ENCODE results near the gene CPED1. TPM values are rescaled to one million over a fixed set of nuclear protein-coding genes. Genes with fewer than 3 reads are reported as not detected.

Gene CPED1
- total and polyA plus RNA-seq, 3 experiments from 2014 or later = 0.09 to 0.27 TPM; not detected in 1

- H3K4me3 Mint-ChIP-seq = no peak overlapping the region
- H3K4me1 ChIP-seq (ENCODE audit: insufficient read depth, low read length) = no peaks in the 10 kb centered on the region
- POLR2A ChIA-PET = no interaction called here
- no peaks in the 10 kb centered on the region for H3K9me3 ChIP-seq (ENCODE audit: low read length)
- H3K27me3 ChIP-seq (ENCODE audit: insufficient read depth, low read length, poor library complexity, severe bottlenecking) = no peaks in the 10 kb centered on the region
- H3K27ac Mint-ChIP-seq = no peak overlapping the region
- peaks cover 0 to 2% (median 0%) of the 10 kb centered on the region in 5 donors for H3K9me3 Mint-ChIP-seq
- H3K27ac ChIP-seq (ENCODE audit: low read depth, low read length) = no peak overlapping the region
- CTCF ChIA-PET = no interaction called here
- H3K4me1 Mint-ChIP-seq = no peaks in the 10 kb centered on the region
- no peaks in the 10 kb centered on the region for H3K36me3 ChIP-seq (ENCODE audit: insufficient read depth, low read length)
- H3K36me3 Mint-ChIP-seq = no peaks in the 10 kb centered on the region
- DNase-seq = no peak
- no peak overlapping the region for H3K4me3 ChIP-seq (ENCODE audit: low read length)
- peaks cover 10 to 30% of the 10 kb centered on the region in 2 donors for H3K27me3 Mint-ChIP-seq
Observed at GRCh38 chr7:121271098-121271497, 282.6 kb downstream of the CPED1 start.

DNA sequence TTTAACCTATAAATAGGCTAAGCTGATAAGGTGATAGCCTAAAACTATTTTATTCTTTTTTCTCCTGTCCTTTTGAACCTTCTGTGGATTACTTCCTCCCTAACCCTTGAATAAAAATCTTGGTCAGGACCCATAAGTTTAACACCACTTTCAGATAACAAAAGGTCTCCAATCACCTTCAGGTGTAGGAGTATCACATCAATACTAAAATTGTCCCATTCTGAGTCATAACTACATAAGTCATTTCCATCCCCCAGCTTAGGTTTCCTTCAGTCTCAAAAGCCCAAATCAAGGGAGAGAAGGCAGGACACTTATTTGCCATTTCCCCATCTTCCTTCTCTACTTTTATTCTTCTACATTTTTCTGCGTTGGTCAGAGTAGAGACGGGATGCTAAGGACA lies 283.4 kb downstream of the CPED1 start:
- H3K27me3 ChIP-seq (ENCODE audit: insufficient read depth, low read length, poor library complexity, severe bottlenecking) = no peaks in the 10 kb centered on the region
- H3K9me3 ChIP-seq (ENCODE audit: low read length) = no peaks in the 10 kb centered on the region
- no peaks in the 10 kb centered on the region for H3K36me3 ChIP-seq (ENCODE audit: insufficient read depth, low read length)
- no peak for DNase-seq
- peaks cover 13 to 38% of the 10 kb centered on the region in 2 donors for H3K27me3 Mint-ChIP-seq
- H3K4me1 Mint-ChIP-seq = no peaks in the 10 kb centered on the region
- no peak overlapping the region for H3K27ac ChIP-seq (ENCODE audit: low read depth, low read length)
- CTCF ChIA-PET = no interaction called here
- H3K27ac Mint-ChIP-seq = no peak overlapping the region
- POLR2A ChIA-PET = no interaction called here
- no peaks in the 10 kb centered on the region for H3K4me1 ChIP-seq (ENCODE audit: insufficient read depth, low read length)
- H3K4me3 Mint-ChIP-seq = no peak overlapping the region
- H3K36me3 Mint-ChIP-seq = no peaks in the 10 kb centered on the region
- no peak overlapping the region for H3K4me3 ChIP-seq (ENCODE audit: low read length)
- peaks cover 0 to 2% (median 0%) of the 10 kb centered on the region in 5 donors for H3K9me3 Mint-ChIP-seq

DNA sequence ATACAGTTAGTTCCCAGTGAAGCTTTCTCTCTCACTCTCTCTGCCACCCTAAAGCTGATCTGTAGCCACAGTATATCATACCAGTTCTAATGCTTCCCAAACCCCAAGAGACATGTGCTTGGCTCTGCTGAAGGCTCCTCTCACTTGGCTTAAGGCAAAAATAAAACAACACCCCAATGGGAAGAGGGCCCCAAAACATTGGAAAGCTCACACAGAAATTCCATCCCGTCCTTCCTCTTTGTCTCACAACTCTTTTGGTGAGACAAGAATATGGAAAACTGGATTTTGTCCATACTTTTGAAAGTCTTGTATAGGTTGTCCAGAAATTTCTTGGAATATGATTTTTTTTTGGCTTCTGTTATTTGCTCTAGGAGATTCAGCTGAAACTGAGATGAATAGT lies 284.2 kb downstream of the CPED1 start:
- Mint-ChIP-seq H3K27me3 (peaks cover 18 to 45% of the 10 kb centered on the region in 2 donors), H3K4me1 (no peaks in the 10 kb centered on the region), H3K27ac (no peak overlapping the region), H3K36me3 (no peaks in the 10 kb centered on the region), H3K4me3 (no peak overlapping the region), H3K9me3 (peaks cover 0 to 2% (median 0%) of the 10 kb centered on the region in 5 donors)
- ChIA-PET POLR2A (no interaction called here), CTCF (no interaction called here)
- Histone ChIP-seq H3K9me3 (ENCODE audit: low read length) (no peaks in the 10 kb centered on the region), H3K4me3 (ENCODE audit: low read length) (no peak overlapping the region), H3K27ac (ENCODE audit: low read depth, low read length) (no peak overlapping the region), H3K27me3 (ENCODE audit: insufficient read depth, low read length, poor library complexity, severe bottlenecking) (no peaks in the 10 kb centered on the region), H3K36me3 (ENCODE audit: insufficient read depth, low read length) (no peaks in the 10 kb centered on the region), H3K4me1 (ENCODE audit: insufficient read depth, low read length) (no peaks in the 10 kb centered on the region)
- no peak for DNase-seq

DNA sequence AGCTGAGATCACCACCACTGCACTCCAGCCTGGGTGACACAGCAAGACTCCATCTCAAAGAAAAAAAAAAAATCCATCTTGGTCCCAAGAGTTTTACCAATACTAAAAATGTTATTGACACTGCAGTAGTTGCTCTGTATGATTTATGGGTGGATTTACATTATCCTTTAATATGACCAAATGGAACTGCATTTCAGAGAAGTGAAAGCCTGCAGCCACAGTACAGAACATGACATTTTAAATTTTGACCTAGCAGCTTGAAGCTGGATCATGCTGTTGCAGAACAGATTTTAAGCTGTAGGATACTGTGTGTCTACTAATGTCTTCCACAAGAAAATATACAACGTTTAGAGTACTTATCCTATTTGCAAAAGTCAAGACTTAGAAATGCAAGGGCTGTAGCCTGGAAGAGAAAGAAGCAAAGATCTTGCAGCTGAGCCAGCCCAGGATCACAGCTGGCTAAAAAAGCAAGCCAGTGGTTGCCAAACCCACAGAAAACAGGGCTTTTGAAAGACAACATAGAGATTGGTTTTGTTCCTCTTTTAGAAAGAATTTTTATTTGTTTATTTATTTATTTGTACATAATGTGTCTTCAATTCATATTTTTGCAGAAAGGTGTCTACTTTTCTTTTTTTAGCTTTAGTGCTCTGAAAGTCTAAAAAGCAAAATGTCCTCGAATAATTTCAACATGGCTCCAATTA lies 285.1 kb downstream of the CPED1 start:
- Histone ChIP-seq H3K27me3 (ENCODE audit: insufficient read depth, low read length, poor library complexity, severe bottlenecking) (no peaks in the 10 kb centered on the region), H3K27ac (ENCODE audit: low read depth, low read length) (no peak overlapping the region), H3K9me3 (ENCODE audit: low read length) (no peaks in the 10 kb centered on the region), H3K4me3 (ENCODE audit: low read length) (no peak overlapping the region), H3K36me3 (ENCODE audit: insufficient read depth, low read length) (no peaks in the 10 kb centered on the region), H3K4me1 (ENCODE audit: insufficient read depth, low read length) (no peaks in the 10 kb centered on the region)
- H3K9me3 Mint-ChIP-seq = peaks cover 0 to 2% (median 0%) of the 10 kb centered on the region in 5 donors
- H3K36me3 Mint-ChIP-seq = no peaks in the 10 kb centered on the region
- H3K27ac Mint-ChIP-seq = no peak overlapping the region
- H3K27me3 Mint-ChIP-seq = peaks cover 18 to 54% of the 10 kb centered on the region in 2 donors
- no peak overlapping the region for H3K4me3 Mint-ChIP-seq
- POLR2A ChIA-PET = no interaction called here
- DNase-seq = no peak
- CTCF ChIA-PET = no interaction called here
- H3K4me1 Mint-ChIP-seq = no peaks in the 10 kb centered on the region

DNA sequence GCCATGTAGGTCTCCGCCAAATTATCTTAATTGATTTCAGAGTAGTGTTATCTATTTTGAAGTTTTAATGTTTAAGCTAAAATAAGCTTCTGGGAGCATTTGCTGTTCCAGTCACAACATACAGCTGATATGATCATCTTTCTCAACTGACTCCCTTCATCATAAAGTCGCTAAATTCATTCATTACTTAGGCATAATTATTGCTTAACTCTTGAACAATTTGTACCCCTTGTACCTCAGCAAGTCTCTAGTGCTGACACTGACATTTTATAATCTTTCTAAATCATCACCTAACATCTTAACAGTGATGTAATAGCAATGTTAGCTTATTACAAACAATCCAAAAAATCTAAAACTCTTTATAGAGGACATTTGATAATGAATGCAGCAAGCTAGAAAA lies 286.0 kb downstream of the CPED1 start:
- CTCF ChIA-PET = no interaction called here
- POLR2A ChIA-PET = no interaction called here

GRCh38 chr7:121275204-121275603 lies 286.7 kb downstream of the CPED1 start:
- CTCF ChIA-PET = no interaction called here
- no peaks in the 10 kb centered on the region for H3K4me1 Mint-ChIP-seq
- no peaks in the 10 kb centered on the region for H3K9me3 ChIP-seq (ENCODE audit: low read length)
- POLR2A ChIA-PET = no interaction called here
- no peaks in the 10 kb centered on the region for H3K36me3 ChIP-seq (ENCODE audit: insufficient read depth, low read length)
- no peak for DNase-seq
- no peaks in the 10 kb centered on the region for H3K27me3 ChIP-seq (ENCODE audit: insufficient read depth, low read length, poor library complexity, severe bottlenecking)
- no peaks in the 10 kb centered on the region for H3K9me3 Mint-ChIP-seq
- H3K36me3 Mint-ChIP-seq = no peaks in the 10 kb centered on the region
- no peaks in the 10 kb centered on the region for H3K4me1 ChIP-seq (ENCODE audit: insufficient read depth, low read length)
- no peak overlapping the region for H3K4me3 Mint-ChIP-seq
- no peak overlapping the region for H3K4me3 ChIP-seq (ENCODE audit: low read length)
- H3K27ac Mint-ChIP-seq = no peak overlapping the region
- peaks cover 20 to 60% of the 10 kb centered on the region in 2 donors for H3K27me3 Mint-ChIP-seq
- no peak overlapping the region for H3K27ac ChIP-seq (ENCODE audit: low read depth, low read length)

More for the DNA sequence above, 286.0 kb downstream of the CPED1 start:
- H3K36me3 ChIP-seq (ENCODE audit: insufficient read depth, low read length) = no peaks in the 10 kb centered on the region
- H3K4me3 Mint-ChIP-seq = no peak overlapping the region
- H3K4me1 Mint-ChIP-seq = no peaks in the 10 kb centered on the region
- no peak overlapping the region for H3K27ac ChIP-seq (ENCODE audit: low read depth, low read length)
- no peaks in the 10 kb centered on the region for H3K36me3 Mint-ChIP-seq
- no peaks in the 10 kb centered on the region for H3K27me3 ChIP-seq (ENCODE audit: insufficient read depth, low read length, poor library complexity, severe bottlenecking)
- peaks cover 0 to 2% (median 0%) of the 10 kb centered on the region in 5 donors for H3K9me3 Mint-ChIP-seq
- no peak overlapping the region for H3K27ac Mint-ChIP-seq
- no peak for DNase-seq
- no peaks in the 10 kb centered on the region for H3K4me1 ChIP-seq (ENCODE audit: insufficient read depth, low read length)
- peaks cover 18 to 59% of the 10 kb centered on the region in 2 donors for H3K27me3 Mint-ChIP-seq
- H3K4me3 ChIP-seq (ENCODE audit: low read length) = no peak overlapping the region
- no peaks in the 10 kb centered on the region for H3K9me3 ChIP-seq (ENCODE audit: low read length)

- H3K27me3 Mint-ChIP-seq = peaks cover 20 to 57% of the 10 kb centered on the region in 2 donors
- H3K9me3 Mint-ChIP-seq = no peaks in the 10 kb centered on the region
- H3K4me1 Mint-ChIP-seq = no peaks in the 10 kb centered on the region
Observed at GRCh38 chr7:121276313-121276712, 287.8 kb downstream of the CPED1 start.

GRCh38 chr7:121278120-121279021 lies 289.9 kb downstream of the CPED1 start:
- no peaks in the 10 kb centered on the region for H3K9me3 Mint-ChIP-seq
- peaks cover 12 to 40% of the 10 kb centered on the region in 2 donors for H3K27me3 Mint-ChIP-seq
- ChIA-PET POLR2A (no interaction called here), CTCF (no interaction called here)
- Histone ChIP-seq H3K4me3 (ENCODE audit: low read length) (no peak overlapping the region), H3K4me1 (ENCODE audit: insufficient read depth, low read length) (no peaks in the 10 kb centered on the region), H3K36me3 (ENCODE audit: insufficient read depth, low read length) (no peaks in the 10 kb centered on the region), H3K27me3 (ENCODE audit: insufficient read depth, low read length, poor library complexity, severe bottlenecking) (no peaks in the 10 kb centered on the region), H3K27ac (ENCODE audit: low read depth, low read length) (no peak overlapping the region), H3K9me3 (ENCODE audit: low read length) (no peaks in the 10 kb centered on the region)
- H3K4me3 Mint-ChIP-seq = no peak overlapping the region
- H3K36me3 Mint-ChIP-seq = no peaks in the 10 kb centered on the region
- no peak overlapping the region for H3K27ac Mint-ChIP-seq
- no peaks in the 10 kb centered on the region for H3K4me1 Mint-ChIP-seq
- DNase-seq = no peak

More at GRCh38 chr7:121276313-121276712, 287.8 kb downstream of the CPED1 start:
- no peaks in the 10 kb centered on the region for H3K36me3 ChIP-seq (ENCODE audit: insufficient read depth, low read length)
- no peaks in the 10 kb centered on the region for H3K36me3 Mint-ChIP-seq
- H3K4me1 ChIP-seq (ENCODE audit: insufficient read depth, low read length) = no peaks in the 10 kb centered on the region
- ChIA-PET POLR2A (no interaction called here), CTCF (no interaction called here)
- no peaks in the 10 kb centered on the region for H3K27me3 ChIP-seq (ENCODE audit: insufficient read depth, low read length, poor library complexity, severe bottlenecking)
- no peak overlapping the region for H3K27ac ChIP-seq (ENCODE audit: low read depth, low read length)
- H3K4me3 Mint-ChIP-seq = no peak overlapping the region
- H3K4me3 ChIP-seq (ENCODE audit: low read length) = no peak overlapping the region
- DNase-seq = no peak
- no peak overlapping the region for H3K27ac Mint-ChIP-seq
- H3K9me3 ChIP-seq (ENCODE audit: low read length) = no peaks in the 10 kb centered on the region

All from CD8-positive, alpha-beta memory T cell (primary cell).